HG03432 (cell line): ENCODE results near the gene ZNF280C.

Experiments used
- ATAC-seq: cut with Tn5 transposase; IDR thresholded peaks from one replicate; pipeline ENCODE4 v1.9.1; 2021; ENCODE audit warnings: mild to moderate bottlenecking, moderate library complexity; ENCODE audit not compliant: unreplicated experiment

Gene ZNF280C

DNA sequence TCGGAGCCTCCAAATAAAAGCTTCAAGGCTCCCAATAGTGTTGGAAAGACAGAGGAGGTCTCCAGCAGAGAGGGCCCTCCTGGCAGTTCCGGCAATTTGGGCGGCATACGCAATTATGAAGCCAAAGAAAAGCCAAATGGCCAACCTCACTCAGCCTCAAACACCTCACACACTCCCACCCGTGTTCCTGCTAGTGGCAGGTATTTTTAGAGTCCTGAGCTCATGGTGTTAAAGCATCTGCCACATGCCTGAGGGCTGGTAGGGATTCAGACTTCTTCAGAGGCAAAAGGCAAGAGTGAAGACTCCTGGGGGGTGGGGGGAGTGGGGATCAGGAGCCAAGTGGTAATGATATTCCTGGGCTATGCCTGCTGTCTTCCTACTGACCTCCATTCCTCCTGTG lies 89.5 kb downstream of the ZNF280C start:
- no peak for ATAC-seq

DNA sequence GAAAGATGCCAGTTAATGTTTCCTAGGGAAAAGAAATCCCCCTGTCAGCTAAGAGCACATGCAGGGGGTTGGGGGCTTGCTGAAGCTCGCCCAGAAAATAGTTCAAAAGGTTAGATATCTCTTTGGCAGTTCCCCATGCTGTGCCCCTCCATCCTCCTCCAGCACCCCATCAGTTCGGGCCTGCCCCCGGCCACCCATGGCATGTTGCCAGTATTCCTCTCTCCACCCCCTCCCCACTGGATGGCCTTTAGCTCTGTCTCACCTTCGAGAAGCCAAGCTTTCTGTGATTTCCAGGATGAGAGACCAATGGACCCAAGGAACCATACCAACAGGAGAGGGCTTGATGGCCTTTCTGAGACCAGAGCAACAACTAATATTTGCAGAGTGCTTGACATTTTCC lies 91.8 kb downstream of the ZNF280C start:
- ATAC-seq = no peak

DNA sequence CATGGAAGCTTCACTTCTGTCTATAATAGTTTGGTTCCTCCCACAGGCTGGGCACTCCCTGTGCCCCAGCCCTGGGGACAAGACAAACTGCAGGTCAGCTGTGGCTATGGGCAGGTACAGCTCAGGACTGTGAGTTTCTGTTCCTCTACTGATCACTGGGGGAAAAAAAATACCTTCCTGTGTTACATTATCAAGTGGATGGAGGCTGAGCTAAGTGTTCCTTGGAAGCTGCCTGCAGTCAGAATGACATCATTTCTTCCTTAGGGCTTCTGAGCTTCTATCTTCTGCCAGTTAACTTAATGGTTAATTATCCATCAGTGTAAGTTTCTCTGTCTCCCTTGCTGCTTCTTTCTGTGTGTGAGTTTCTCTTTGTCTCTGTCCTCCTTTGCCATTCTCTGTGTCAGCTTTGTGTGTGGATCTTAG lies 92.3 kb downstream of the ZNF280C start:
- ATAC-seq = peak; percentile 78

DNA sequence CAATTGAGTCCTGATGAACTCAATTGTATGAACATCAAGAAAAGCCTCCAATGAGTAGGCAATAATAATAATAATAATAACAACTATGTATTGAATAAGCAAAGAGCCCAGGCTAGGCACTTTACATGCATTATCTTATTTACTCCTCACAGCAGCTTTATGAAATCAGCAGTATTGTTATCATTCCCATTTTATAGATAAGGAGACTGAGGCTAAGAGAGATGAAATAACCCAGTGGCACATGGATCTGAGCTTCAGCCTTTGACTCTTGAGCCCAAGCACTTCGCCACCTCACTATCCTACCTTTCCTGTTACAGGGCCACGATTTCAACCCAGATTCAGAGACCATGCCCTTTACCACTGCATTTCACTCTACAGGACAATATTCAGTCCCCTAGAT lies 93.8 kb downstream of the ZNF280C start:
- ATAC-seq = no peak

DNA sequence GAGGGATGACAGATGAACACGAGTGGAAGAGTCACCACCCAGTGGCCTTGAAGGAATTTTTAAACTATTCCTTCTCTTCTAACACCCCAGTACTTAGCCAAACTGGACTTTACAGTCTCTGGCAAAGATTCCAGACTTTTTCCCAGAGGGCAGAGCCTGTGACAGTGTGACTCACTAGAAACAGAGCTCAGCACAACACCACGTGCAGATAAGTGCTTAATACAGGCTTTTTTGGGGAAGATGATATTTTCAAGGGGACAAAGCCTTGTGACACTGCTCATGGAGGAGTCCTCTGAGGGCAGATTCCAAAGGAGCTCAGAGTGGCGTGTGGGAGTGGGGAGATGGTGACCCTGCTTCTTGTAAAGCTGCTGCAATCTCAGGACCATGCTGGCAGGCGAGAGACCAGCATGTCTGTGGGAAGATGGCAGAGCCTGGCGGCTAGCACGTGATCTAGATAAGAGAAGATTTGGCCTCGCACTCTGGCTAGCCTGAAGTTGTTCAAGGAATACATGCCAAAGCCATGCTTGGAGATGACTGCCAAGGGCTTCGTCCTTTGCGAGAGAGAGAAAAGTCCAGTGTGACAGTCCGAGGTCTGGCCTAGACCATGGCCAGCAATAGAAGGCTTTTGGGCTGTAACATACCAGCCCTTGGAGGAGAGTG lies 94.5 kb downstream of the ZNF280C start:
- ATAC-seq = no peak

DNA sequence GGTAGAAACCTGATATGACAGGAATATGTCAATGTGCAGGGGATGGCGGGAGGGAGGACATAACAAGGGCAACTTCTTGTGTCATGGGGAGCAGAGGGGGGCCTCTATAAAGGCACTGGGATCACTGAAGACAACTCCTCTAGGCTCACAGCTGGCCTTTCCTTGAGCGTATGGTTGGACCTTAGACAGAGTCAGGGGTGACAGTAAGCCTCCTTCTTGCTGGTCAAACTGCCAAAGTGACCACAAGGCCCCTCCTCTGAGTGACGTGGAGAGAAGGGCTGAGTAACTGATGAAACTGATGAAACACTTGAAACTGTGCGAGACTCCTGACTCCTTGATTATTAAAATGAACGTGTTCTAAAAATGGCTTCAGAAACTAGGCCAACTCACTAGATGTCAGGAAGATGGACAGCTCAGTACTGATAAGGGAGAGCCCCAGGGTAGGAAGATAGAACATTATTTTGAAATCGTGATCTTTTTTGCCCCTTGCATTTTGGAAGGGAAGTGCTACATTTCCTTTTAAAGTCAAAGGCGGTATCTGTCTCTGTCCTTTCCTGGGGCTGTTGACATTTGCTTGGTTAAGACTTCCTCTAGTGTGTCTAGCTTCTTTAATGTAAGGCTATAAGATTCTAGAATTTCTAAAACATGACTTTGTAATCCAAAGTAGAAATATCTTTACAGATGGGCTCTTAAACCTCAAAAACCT lies 95.4 kb downstream of the ZNF280C start:
- ATAC-seq = peak; percentile 36

DNA sequence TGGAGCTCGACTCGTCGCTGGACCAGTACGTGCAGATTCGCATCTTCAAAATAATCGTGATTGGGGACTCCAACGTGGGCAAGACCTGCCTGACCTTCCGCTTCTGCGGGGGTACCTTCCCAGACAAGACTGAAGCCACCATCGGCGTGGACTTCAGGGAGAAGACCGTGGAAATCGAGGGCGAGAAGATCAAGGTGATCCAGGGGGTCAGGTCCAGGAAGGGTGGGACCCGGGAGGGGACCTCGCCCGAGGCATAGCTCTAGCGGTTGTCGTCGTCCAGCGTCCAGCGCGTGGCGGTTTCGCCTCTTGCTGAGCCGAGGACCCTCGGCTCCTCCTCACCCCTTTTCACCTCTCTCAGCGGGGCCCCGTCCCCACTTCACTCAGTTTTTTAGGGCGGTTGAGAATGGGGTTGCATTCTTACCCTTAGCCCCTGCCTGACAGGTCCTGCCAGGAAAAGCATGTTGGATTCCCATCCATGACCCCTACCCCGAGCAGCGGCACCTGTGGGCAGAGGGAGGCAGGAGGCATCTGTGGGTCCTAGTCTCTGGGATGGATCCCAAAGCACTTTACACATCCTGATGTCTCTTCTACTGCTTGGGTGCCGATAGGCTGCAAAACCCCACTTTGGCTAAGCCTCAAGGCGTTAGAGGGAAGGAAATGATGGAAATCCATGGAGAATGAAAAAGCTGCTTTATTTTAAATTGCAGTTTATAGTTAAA lies 96.4 kb downstream of the ZNF280C start:
- ATAC-seq = no peak

DNA sequence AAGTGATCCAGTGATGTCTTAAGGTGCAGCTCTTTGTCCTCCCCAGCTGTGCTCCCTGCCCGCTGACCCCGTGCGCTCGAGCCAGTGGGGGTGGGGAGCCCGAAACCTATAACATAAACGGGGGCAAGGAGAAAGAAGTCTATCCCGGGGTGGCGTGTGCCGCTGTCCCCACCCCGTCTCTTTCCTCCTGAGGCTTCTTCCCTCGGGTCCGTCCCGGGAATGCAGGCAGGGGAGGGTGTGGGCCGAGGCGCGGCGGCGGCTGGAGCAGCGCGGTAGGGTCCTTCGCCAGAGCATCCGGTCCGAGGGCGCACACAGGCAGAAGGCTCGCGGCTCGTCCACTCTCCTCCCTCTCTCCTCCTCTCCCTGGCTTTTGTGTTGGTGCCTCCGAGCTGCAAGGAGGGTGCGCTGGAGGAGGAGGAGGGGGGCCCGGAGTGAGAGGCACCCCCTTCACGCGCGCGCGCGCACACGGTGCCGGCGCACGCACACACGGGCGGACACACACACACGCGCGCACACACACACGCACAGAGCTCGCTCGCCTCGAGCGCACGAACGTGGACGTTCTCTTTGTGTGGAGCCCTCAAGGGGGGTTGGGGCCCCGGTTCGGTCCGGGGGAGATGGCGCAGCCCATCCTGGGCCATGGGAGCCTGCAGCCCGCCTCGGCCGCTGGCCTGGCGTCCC lies 97.1 kb downstream of the ZNF280C start, which contains the start of gene RAB33A:
Gene RAB33A, plus strand, starts transcription at position 517 of the 681 bp plus-strand sequence. Its CDS starts 101 bp downstream, at position 618.
- peak; percentile 13 for ATAC-seq

DNA sequence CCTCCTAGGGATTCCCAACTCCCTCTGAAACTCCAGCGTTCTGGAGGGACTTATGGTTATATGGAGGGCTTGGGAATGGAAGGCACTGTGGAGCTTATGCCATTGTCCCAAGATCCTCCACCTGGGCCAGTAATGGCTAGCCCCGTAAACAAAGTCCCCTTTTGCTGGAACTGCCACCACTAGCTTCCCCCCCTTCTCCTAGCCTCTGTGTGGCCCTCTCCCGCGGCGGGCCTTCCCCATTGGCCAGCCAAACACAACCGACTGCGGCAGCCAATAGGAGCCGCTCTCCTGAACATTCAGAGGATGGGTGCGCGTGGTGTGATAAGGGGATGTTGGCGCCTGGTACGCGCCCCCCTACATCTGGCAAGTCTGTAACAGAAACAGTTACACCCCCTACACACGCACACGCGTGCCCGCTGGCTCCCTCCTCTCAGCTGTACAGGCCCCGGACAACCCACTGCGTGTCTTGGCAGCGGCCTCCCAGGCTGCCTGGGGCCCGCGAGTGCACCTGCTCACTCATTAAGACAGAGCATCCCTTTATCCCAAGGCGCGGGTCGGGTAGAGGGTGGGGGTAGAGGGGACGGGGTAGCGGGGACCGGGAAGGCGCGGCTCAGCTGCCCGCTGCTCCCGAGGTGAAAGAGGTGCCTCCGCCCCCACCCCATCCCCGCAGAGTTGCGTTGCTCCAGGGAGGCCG lies 97.8 kb downstream of the ZNF280C start:
- peak; percentile 85 for ATAC-seq

DNA sequence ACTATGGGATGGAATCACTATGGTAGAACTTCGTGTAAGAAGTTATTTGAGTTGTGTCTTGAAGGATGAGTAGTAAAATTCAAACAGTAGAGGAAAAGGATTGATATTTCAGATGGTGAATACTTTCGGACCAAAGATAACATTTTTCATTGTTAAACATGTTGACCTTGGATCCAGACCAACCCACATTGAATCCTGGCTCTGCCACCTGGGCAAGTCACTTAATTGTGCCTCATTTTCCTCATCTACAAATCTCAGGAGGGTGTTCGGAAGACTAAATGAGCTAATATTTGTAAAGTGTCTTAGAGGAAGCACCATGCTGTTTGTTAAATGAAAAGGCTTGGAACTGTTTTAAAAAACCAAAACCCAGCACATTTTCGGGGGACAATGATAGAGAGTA lies 101.7 kb downstream of the ZNF280C start:
- ATAC-seq = no peak

DNA sequence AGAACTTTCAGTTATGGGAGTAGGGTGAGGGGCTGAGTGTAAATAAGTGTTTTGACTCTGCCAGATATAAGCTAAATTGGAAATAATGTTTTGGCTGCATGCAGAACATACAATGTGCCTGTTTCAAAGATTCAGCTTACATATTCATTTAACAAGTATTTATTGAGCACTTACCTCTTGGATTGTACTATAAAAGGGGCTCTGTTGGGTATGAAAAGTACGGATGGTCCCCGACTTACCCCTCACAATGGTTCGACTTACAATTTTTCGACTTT lies 102.3 kb downstream of the ZNF280C start:
- ATAC-seq = no peak

DNA sequence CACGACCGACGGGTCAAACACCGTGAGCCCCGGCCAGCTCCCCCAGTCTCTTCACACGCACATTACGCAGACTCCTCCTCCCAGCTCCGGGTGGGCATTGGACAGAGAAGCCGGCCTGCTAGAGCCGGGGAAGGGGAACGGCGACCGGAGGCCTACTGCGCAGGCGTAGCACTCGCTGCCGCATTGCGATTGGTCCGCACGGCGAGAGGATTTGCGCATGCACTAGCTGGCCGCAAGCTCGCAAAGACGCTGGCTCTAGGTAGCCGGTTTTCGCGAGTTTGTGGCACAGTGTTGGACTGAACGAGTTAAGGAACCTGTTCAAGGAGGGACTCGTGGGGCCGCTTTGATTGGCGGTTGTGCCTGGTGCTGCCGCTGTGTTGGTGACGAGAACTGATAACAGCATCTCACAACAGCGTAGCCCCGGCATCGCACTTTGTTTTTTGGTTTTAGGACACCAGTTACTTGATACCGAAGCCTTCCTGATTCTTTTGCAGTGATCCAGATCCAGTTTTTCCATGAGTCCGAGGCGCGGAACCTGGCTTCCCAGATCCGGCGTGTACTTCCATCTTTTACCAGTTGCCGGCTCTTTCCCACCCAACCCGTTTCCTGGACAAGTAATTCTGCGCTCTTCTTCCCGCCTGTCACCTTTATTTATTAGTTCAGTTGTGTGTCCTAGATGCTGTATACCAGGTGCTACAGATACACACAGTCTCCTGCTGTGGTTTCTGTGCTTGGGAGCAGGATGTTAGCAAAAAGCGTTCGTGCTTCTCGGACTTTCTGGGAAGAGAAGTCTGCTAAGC lies 102.8 kb downstream of the ZNF280C start, which contains the start of gene AIFM1:
Gene AIFM1, minus strand, starts transcription at position 139 of the 800 bp plus-strand sequence. CDS start 185 bp downstream, outside the sequence.
- ATAC-seq = peak; percentile 95

DNA sequence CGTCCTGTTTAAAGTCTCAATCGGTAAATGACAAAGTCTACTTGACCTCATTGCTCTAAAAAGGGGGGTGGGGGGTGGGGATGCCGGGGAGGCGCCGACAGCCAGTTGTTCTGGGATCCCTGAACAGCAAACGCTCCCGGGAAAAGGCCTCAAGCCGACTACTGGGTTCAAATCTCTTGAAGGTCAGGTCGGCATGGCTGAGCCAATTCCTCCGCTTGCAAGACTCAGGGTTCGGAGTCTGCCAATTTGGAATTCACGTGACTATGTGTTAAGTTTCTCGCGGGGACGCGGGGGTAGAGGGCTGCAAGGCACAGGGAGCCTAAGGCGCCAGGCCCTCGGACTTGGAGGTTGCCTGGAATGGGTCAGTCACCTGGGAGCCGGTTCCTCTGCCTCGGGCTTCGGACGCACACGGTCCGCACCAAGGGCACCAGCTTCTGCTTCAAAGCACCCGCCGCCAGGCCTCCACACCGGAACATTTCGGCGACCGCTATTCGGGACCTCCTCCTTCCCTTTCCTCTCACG lies 103.5 kb downstream of the ZNF280C start:
- ATAC-seq = no peak

DNA sequence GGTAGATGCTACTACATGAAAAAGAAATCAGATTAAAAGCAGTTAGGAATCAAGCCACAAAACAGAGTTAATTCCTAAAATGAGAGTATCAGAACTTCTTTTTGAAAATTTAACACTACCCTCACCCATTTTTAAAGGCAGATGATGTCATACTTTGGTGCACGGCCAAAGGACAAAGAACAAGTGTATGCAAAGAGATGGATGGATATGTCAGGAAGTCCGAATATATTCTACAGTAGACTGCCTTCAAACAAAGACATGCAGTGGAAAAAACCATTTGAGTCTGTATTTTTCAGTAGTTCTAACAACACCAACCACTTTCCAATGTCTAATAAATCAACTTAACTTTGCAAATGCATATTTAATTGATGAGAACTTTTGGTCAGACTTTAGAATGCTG lies 105.3 kb downstream of the ZNF280C start:
- no peak for ATAC-seq

DNA sequence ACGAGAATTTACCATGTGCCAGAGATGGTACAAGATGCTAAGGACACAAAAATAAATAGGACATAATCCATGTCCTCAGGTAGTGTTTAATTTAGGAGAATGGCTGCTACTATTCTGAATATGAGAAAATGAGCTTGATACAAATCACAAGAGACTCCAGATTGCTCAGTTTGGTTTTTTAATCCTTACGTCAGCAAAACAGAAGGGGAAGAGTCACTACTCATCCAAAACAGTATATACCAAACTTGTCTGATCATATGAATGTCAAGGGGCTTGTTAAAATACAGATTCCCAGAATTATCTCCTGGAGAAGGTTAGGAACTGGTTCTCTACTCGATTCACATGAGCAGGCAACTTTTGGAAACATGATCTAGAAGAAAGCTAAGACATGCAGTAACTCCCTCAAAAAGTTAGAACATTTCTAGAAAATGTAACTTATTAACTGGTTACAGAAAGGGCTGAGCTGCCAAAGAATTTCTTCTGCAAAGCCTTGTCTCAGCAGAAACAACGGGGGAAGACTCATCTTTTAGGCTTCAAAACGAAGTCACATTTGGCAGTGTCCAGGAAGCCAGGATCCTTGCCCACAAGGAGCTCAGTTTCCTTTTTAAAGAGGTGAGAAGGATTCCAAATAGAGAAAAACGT lies 106.5 kb downstream of the ZNF280C start:
- ATAC-seq = no peak

DNA sequence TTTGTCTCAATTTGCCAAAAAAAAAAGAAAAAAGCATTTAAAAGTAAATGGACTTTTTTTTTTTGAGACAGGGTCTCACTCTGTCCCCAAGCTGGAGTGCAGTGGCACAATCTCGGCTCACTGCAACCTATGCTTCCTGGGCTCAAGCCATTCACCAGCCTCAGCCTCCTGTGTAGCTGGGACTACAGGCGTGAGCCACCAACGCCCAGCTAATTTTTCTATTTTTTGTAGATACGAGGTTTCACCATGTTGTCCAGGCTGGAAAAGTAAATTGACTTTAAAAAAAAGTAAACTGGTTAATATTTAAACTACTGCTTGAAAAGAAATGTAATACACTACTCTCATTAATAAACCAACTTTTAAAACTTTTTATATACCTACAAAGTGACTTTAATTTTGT lies 108.9 kb downstream of the ZNF280C start:
- no peak for ATAC-seq

DNA sequence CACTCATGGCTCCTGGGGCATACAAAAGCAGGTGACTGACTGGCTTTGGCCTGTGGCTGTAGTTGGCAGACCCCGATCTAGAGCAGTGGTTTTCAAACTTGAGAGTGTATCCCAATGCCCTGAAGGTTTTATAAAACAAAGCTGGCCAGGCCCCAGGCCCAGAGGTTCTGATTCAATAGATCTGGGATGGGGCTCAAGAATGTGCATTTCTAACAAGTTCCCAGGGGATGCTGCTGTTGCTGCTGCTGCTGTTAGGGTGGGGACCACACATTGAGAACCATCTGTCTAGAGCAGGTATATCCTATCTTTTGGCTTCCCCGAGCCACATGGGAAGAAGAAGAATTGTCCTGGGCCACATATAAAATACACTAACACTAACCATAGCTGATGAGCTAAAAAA lies 110.4 kb downstream of the ZNF280C start:
- ATAC-seq = no peak

DNA sequence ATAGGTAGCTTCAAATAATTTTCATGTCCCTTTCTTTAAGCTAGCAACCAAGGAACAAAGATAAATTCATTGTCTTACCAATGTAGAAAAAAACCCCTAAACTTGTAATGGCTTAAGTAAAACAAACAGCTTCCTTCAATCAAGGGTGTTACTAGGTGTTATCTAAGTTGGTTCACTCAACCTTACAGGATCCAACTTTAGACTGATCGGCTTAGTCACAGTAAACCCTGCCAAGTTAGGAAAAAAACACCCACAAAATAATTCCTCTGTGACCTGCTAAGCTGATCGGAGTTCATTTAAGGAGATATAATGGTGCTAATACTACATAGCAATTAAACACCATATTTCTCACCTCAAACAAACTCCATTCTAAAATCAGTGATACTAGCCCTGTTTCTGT lies 113.1 kb downstream of the ZNF280C start:
- ATAC-seq = no peak
